ENCODE measurements around the gene PRR20G. TPM values are rescaled to one million over a fixed set of nuclear protein-coding genes. Genes with fewer than 3 reads are reported as not detected.

PRR20G gene
- total RNA-seq, 1 donor from 2014 or later, result not detected

DNA sequence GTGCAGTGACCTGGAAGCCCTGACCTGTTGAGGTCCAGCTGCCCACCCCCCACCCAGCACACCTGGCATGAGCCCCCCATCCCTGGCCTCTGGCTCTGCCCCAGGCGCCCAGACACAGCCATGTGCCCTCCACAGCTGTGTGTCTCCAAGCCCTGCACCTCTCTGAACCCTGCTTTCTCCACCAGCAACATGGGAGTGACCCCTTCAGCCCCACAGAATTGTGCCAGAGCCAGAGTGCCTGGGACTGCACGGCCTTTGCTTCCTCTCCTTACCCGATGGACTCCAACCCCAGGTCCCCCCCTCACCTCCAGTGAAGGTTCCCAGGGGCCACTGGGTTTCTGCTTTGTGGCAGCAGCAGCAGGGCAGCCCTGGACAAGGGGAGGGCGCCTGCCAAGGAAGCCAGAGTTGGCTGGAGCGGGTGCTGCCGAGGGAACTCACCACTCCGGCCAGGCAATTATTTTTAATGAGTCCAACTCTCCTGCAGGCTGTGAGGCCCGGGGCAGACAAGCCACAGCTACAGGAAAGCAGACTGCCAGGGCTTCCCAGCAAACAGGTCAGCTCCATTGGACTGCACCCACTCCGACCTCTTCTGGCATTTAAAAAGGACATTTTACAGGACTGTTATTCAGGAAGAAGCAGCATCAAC lies 24.1 kb downstream of the PRR20G start:
- intact Hi-C loops (cut with micrococcal nuclease), result no loop called here

DNA sequence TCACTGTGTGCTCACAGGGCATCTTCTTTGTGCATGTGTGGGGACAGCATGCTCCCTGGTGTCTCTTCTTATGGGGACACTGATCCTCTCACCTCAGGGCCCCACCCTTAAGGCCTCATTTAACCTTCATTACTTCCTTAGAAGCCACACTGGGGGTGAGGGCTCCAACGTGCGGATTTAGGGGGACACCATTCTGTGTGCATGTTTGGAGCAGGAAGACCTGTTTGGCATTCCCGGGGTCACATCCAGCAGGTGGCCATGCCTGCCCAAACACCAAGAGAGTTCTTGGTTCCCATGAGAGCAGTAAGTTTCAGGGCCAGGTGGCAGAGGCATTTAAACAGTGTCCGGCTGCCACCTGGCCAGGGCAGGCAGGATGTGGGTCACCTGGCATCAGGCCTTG lies 24.8 kb downstream of the PRR20G start:
- intact Hi-C loops (cut with micrococcal nuclease), result no loop called here

DNA sequence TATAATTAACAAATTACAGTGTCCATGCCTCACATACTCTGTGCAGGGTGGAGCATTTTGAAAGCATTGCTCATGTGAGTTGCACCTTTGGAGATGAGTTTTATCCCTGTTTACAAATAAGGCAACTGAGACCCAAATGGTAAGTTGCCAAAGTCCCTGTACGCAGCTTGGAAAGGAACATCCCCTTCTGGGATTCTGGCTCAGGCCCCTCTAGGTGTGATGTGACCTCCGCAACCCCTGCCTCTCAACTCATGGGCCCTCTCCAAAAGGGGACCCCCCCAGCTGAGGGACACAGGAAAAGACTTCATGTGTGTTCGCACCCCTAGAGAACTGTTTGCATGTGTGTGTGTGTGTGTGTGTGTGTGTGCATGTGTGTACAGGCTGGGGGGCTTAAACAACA lies 25.3 kb downstream of the PRR20G start:
- intact Hi-C loops (cut with micrococcal nuclease), result no loop called here

DNA sequence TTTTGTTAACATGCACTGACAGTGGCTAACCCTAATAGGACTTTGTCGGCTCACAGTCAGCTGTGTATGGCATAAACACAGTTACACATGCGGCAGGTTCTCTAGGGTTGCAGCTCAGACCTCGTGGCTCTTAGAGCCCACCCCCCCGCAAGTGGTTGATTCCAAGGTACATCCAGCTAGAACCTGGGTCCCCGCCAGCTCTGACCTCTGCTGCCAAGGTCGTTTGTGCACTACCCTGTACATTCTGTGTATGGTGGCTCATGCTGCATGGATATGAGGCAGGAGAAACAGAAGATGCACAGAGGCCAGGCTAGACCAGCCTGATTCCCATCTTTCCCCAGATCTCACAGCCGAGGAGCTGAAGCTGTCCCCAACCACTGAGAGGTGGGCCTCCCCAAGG lies 25.9 kb downstream of the PRR20G start:
- intact Hi-C loops (cut with micrococcal nuclease), result no loop called here

- intact Hi-C loops (cut with micrococcal nuclease), result no loop called here
These were observed 26.9 kb downstream of the PRR20G start for GRCh38 chr3:127260826-127261555.

- intact Hi-C loops (cut with micrococcal nuclease), result no loop called here
These were observed 27.4 kb downstream of the PRR20G start for GRCh38 chr3:127260416-127260815.

DNA sequence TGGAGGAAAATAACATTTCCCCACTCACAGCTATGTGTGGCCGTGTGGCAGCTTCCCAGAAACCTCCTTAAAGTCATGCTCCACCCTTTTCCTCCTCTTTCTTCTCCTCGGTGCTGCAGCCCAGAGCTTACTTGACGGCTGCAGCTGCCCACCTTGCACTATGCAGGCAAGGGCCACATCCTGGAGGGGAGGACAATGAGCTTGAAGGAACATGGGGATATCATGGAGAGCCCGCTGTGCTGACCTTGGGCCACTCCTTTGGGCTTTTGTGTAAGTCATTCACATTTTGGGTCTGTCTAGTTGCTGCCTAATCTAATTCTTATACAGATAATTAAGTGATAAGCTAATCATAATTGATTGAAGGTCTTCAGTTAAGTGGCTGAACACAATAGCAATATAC lies 28.0 kb downstream of the PRR20G start:
- intact Hi-C loops (cut with micrococcal nuclease), result no loop called here

DNA sequence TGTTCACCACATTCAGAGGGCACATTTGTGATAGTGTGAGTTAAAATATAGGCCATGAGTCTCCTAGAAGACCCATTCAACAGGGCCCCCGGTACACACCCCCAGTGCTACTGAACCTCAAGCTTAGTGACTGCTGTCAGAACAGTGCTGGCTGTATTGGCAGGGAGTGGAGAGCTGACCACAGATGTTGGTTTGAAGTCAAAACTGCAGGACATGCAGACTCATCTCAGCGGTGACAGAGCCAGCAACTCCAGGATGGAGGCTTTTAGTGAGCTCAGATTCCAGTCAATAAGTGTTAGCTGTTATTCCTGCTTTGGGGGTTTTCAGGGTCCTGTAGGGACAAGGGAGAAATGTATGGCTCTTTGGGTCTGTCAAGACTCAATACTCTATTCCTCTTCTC lies 29.1 kb downstream of the PRR20G start:
- intact Hi-C loops (cut with micrococcal nuclease), result no loop called here

DNA sequence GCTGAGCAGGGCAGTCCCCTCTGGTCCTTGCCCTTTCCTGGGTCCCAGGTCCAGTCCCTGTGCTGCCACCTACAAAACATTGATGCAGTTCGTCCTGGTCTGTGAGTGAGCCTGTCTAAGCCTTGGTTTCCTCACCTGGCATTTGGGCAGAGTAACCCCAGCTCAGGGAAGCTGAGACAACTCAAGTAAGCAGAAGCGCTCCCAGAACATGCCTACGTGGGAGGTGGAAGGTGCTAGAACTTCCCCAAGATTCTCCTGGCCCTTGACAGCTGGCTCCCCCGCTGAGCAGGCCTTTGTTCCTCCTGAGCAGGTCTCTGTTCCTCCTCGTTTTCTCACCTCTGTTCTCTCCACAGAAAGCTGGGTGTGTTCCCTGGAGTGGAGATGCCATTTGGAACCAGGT lies 30.5 kb downstream of the PRR20G start:
- intact Hi-C loops (cut with micrococcal nuclease), result no loop called here

GRCh38 chr3:127256733-127257271 lies 31.0 kb downstream of the PRR20G start:
- intact Hi-C loops (cut with micrococcal nuclease), result no loop called here

- intact Hi-C loops (cut with micrococcal nuclease), result no loop called here
These were observed 31.7 kb downstream of the PRR20G start for GRCh38 chr3:127256138-127256537.

GRCh38 chr3:127255516-127255915 lies 32.3 kb downstream of the PRR20G start:
- intact Hi-C loops (cut with micrococcal nuclease), result no loop called here

DNA sequence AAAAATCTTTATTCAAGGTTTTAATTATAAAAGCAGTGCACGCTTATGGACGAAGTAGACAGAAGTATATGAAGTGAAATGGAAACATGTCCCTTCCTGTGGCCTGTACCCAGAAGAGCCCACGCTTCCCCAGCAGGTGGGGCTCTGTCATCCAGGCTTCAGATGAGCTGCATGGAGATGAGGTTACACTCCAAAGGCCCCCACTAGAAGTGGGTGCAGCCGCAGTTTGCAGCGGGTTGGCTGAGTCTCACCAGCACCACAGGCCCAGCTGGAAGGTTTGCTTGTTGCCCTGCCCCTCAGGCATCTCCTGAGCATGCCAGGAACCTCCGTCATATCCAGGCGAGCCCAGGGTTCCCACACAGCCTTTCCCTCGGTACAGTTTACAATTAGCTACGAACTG lies 33.1 kb downstream of the PRR20G start:
- intact Hi-C loops (cut with micrococcal nuclease), result no loop called here

- intact Hi-C loops (cut with micrococcal nuclease), result no loop called here
These were observed 33.7 kb downstream of the PRR20G start for GRCh38 chr3:127254033-127254644.

GRCh38 chr3:127253491-127253890 lies 34.4 kb downstream of the PRR20G start:
- intact Hi-C loops (cut with micrococcal nuclease), result no loop called here

DNA sequence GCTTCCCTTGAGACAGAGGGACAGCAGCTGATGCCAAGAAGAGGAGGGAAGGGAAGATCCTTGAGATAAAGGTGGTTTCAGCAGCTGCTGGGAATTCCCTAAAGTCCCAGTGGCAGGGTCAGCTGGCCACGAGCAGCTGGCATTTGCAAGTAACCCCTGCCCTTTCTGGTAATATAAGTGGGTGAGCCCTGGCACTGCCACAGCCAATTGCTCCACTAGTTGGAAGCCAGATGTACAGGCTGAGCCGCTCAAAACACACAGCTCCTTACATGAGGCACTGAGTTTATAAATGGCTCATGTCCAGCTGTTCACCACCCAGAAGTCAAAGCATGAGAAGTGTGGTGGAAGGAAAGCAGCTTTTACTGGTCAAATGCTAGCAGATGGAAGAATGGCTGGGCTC lies 35.4 kb downstream of the PRR20G start:
- intact Hi-C loops (cut with micrococcal nuclease), result no loop called here

DNA sequence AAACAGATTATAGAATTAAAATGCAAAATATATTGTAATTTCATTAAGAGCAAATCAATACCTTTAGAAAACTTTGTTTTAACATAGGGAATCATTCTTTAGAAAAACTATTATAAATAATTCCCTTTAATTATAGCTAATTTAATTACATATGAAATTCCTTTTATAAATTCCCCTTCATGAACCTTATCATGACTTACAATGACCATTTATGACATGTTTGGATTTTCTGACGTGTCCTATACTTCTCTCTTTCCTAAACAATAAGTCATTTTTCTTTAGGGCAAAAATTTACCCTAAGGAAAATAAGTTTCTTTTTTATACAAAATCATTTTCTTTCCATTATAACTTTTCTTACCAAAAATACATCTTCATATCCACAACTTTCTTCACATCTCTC lies 37.8 kb downstream of the PRR20G start:
- intact Hi-C loops (cut with micrococcal nuclease), result no loop called here

DNA sequence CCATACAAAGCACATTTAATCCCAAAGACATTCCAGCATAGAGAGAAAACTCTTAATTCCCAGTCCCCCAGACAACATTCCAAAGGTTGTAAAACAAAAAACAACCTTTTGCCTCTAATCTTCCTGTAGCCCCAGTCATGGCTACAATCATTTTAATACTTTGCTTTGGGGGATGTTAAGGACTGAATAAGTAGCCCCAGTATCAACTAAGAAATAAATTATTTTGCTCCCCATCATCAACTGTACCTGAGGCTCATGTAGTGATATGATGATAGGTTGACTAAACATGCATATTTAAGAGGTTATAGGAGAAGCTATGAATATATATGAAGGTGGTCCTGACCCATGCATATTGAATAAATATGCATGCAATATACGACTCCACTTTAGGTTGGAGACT lies 40.6 kb downstream of the PRR20G start:
- intact Hi-C loops (cut with micrococcal nuclease), result no loop called here

DNA sequence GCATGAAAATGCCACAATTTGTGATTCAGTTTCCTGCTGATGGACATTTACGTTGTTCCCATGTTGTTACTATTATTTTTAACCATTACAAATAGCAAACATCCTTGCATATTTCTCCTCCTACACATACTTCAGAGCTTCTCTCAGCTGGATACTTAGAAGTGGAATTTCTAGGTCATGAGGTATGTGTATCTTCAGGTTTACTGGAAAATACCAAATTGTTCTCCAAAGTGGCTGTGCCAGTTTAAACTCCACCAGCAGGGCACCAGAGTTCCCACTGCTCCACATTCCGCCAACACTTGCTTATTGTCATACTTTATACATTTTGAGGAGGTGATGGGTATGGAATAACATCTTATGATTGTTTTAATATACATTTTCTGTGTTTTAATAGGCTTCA lies 49.2 kb downstream of the PRR20G start:
- intact Hi-C loops (cut with micrococcal nuclease), result no loop called here

GRCh38 chr3:127237835-127238234 lies 50.0 kb downstream of the PRR20G start:
- intact Hi-C loops (cut with micrococcal nuclease), result no loop called here

- intact Hi-C loops (cut with micrococcal nuclease), result no loop called here
These were observed 52.1 kb downstream of the PRR20G start for GRCh38 chr3:127235706-127236105.

GRCh38 chr3:127234778-127235177 lies 53.1 kb downstream of the PRR20G start:
- intact Hi-C loops (cut with micrococcal nuclease), result no loop called here
